Measurements from ENCODE around the gene GALNT7.

Gene GALNT7

DNA sequence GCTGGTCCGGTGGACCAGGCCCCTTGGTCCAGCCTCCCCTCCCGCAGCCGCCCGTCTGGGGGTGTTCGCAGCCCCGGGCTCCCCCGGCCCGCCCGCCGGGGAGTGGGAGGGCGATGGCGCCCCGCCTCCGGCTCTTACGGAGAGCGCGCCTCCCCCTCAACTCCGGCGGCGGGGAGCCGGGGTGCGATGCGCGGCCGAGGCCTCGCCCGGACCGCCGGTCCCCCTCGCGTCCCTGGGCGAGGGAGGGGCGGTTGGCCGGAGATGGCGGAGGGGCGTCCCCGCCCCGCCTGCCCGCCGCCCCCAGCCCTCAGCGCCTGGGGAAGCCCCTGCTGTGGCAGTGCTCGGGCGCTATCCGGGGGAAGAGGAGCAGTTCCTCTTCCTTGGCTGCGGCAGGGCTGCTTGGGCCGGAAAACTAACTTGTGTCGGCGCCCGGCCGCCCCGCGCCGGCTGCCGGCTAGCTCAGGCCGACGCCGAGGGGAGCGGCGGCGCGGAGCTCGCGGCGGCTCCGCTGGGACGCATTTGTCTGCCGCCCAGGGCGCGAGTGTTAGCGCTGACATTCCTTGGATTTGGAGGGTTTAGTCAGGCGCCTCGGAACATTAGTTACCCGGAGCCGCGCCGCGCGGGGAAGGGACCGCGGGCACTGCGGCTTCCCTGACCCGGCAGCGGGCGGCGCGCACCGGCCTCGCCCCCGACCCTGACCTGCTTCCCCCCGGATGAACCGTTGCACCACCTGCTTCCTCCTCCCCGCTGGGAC is 994 bp downstream of the GALNT7 start:
- peak; percentile 90 for DNase-seq (ENCODE audit: low read depth)
- TF ChIP-seq POLR2A (IDR thresholded peaks at IDR 0.05; ENCODE audit: extremely low read depth, insufficient read length) (no peak), MYC (IDR thresholded peaks at IDR 0.05; ENCODE audit: low read depth, low read length) (no peak), MAX (IDR thresholded peaks at IDR 0.05; ENCODE audit: low read depth, low read length) (no peak)
- TF ChIP-seq, protein P1, sequence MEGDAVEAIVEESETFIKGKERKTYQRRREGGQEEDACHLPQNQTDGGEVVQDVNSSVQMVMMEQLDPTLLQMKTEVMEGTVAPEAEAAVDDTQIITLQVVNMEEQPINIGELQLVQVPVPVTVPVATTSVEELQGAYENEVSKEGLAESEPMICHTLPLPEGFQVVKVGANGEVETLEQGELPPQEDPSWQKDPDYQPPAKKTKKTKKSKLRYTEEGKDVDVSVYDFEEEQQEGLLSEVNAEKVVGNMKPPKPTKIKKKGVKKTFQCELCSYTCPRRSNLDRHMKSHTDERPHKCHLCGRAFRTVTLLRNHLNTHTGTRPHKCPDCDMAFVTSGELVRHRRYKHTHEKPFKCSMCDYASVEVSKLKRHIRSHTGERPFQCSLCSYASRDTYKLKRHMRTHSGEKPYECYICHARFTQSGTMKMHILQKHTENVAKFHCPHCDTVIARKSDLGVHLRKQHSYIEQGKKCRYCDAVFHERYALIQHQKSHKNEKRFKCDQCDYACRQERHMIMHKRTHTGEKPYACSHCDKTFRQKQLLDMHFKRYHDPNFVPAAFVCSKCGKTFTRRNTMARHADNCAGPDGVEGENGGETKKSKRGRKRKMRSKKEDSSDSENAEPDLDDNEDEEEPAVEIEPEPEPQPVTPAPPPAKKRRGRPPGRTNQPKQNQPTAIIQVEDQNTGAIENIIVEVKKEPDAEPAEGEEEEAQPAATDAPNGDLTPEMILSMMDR (IDR thresholded peaks at IDR 0.05; ENCODE audit: low read depth, low read length): no peak
- peak overlapping the region; percentile 78 for H3K4me3 ChIP-seq (ENCODE audit: low read depth, low read length)

DNA sequence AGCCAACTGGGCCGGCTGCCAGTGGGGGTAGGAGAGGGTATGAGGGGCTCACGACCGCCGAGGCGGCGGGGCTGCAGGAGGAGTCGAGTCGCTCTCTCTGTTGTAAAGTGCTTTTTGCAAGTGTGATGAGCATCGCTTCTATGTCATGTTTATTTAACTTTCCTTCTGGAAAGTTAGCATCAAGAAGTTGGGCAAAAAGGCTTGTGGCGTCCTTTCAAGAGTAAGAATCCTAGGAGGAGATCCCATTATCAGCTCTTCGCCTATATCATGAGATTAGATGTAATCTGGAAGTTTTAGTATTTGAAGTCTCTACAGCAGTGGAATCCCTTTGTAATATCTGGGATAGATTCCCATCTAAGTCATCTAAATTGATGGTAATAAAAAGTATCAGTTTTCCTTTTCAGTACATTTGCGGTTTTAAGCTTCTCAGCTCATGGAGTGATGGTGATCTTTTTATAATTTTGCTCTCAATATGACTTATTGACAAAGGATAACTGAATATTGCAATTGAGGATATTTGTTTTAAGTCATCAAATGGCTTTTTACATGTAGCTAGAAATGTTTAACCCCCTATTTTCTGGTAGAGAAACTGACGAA is 1.7 kb downstream of the GALNT7 start:
- peak overlapping the region; percentile 78 for H3K4me3 ChIP-seq (ENCODE audit: low read depth, low read length)
- DNase-seq (ENCODE audit: low read depth): no peak
- TF ChIP-seq MAX (IDR thresholded peaks at IDR 0.05; ENCODE audit: low read depth, low read length) (no peak), POLR2A (IDR thresholded peaks at IDR 0.05; ENCODE audit: extremely low read depth, insufficient read length) (no peak)

GRCh38 chr4:173171098-173171497 is 2.5 kb downstream of the GALNT7 start:
- DNase-seq (ENCODE audit: low read depth): peak; percentile 61
- no peak for TF ChIP-seq POLR2A (IDR thresholded peaks at IDR 0.05; ENCODE audit: extremely low read depth, insufficient read length)
- TF ChIP-seq, protein P1 (IDR thresholded peaks at IDR 0.05; ENCODE audit: low read depth, low read length): peak; percentile 3
- H3K4me3 ChIP-seq (ENCODE audit: low read depth, low read length): peak overlapping the region; percentile 78

DNA sequence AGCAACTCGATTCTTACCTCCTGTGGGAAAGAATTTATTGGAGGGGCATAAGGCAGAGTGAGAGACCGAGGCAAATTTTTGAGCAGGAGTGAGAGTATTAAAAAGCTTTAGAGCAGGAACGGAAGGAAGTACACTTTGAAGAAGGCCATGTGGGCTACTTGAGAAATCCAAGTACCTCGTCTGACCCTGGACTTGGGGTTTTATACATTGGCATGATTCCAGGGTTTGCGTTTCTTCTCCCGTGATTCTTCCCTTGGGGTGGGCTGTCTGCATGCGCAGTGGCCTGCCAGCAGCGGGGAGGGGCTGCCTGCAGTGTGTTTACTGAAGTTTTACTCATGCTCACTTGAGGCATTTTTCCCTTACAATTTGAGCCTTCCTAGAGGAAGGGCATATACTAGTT is 3.4 kb downstream of the GALNT7 start:
- TF ChIP-seq POLR2A (IDR thresholded peaks at IDR 0.05; ENCODE audit: extremely low read depth, insufficient read length): no peak
- 0 out of 2 replicates have a peak, but pooled peaks have one; percentile 9 for TF ChIP-seq MAX (IDR thresholded peaks at IDR 0.05; ENCODE audit: low read depth, low read length)
- peak; percentile 55 for DNase-seq (ENCODE audit: low read depth)
- H3K4me3 ChIP-seq (ENCODE audit: low read depth, low read length): peak overlapping the region; percentile 40

- no peak for DNase-seq (ENCODE audit: low read depth)
- TF ChIP-seq, protein P1 (IDR thresholded peaks at IDR 0.05; ENCODE audit: low read depth, low read length): no peak
- no peak for TF ChIP-seq MYC (IDR thresholded peaks at IDR 0.05; ENCODE audit: low read depth, low read length)
- no peak for TF ChIP-seq MAX (IDR thresholded peaks at IDR 0.05; ENCODE audit: low read depth, low read length)
- TF ChIP-seq POLR2A (IDR thresholded peaks at IDR 0.05; ENCODE audit: extremely low read depth, insufficient read length): no peak
- H3K4me3 ChIP-seq (ENCODE audit: low read depth, low read length): no peak overlapping the region
These were observed 5.6 kb downstream of the GALNT7 start for GRCh38 chr4:173174184-173174583.

GRCh38 chr4:173174594-173175012 is 6.0 kb downstream of the GALNT7 start:
- peak; percentile 70 for DNase-seq (ENCODE audit: low read depth)
- TF ChIP-seq MAX (IDR thresholded peaks at IDR 0.05; ENCODE audit: low read depth, low read length) (no peak), POLR2A (IDR thresholded peaks at IDR 0.05; ENCODE audit: extremely low read depth, insufficient read length) (no peak), MYC (IDR thresholded peaks at IDR 0.05; ENCODE audit: low read depth, low read length) (no peak)
- TF ChIP-seq, protein P1 (IDR thresholded peaks at IDR 0.05; ENCODE audit: low read depth, low read length): no peak
- no peak overlapping the region for H3K4me3 ChIP-seq (ENCODE audit: low read depth, low read length)
